ENCODE data around the gene DDR2. TPM values are rescaled to one million over a fixed set of nuclear protein-coding genes. Genes with fewer than 3 reads are reported as not detected.

Gene DDR2
- total RNA-seq, 1 donor from 2014 or later: 3.9 TPM

GRCh38 chr1:162671664-162672410, 39.6 kb downstream of the DDR2 start:
- Mint-ChIP-seq H3K27ac (ENCODE audit: unreplicated experiment) (no peak overlapping the region), H3K9me3 (no peaks in the 10 kb centered on the region), H3K27me3 (ENCODE audit: low read depth) (no peaks in the 10 kb centered on the region), H3K4me1 (no peaks in the 10 kb centered on the region), H3K36me3 (ENCODE audit: low read depth) (no peaks in the 10 kb centered on the region), H3K4me3 (no peak overlapping the region)
- DNase-seq (ENCODE audit: low read depth, low spot score): no peak
- no peak for TF ChIP-seq CTCF (conservative IDR thresholded peaks at IDR 0.05)

- Mint-ChIP-seq H3K36me3 (ENCODE audit: low read depth) (no peaks in the 10 kb centered on the region), H3K27ac (ENCODE audit: unreplicated experiment) (no peak overlapping the region)
Measured at GRCh38 chr1:162672622-162673260, 40.5 kb downstream of the DDR2 start.

GRCh38 chr1:162674034-162674608, 41.9 kb downstream of the DDR2 start:
- Mint-ChIP-seq H3K36me3 (ENCODE audit: low read depth) (peaks cover 2% of the 10 kb centered on the region), H3K9me3 (no peaks in the 10 kb centered on the region), H3K4me3 (no peak overlapping the region), H3K27me3 (ENCODE audit: low read depth) (no peaks in the 10 kb centered on the region), H3K4me1 (no peaks in the 10 kb centered on the region), H3K27ac (ENCODE audit: unreplicated experiment) (peak overlapping the region; percentile 45)
- no peak for TF ChIP-seq CTCF (conservative IDR thresholded peaks at IDR 0.05)
- no peak for DNase-seq (ENCODE audit: low read depth, low spot score)

More at GRCh38 chr1:162672622-162673260, 40.5 kb downstream of the DDR2 start:
- no peaks in the 10 kb centered on the region for H3K4me1 Mint-ChIP-seq
- no peak for TF ChIP-seq CTCF (conservative IDR thresholded peaks at IDR 0.05)
- DNase-seq (ENCODE audit: low read depth, low spot score): no peak
- no peaks in the 10 kb centered on the region for H3K27me3 Mint-ChIP-seq (ENCODE audit: low read depth)
- no peaks in the 10 kb centered on the region for H3K9me3 Mint-ChIP-seq
- no peak overlapping the region for H3K4me3 Mint-ChIP-seq

GRCh38 chr1:162676087-162676486, 43.8 kb downstream of the DDR2 start:
- peaks cover 2% of the 10 kb centered on the region for H3K36me3 Mint-ChIP-seq (ENCODE audit: low read depth)
- no peak overlapping the region for H3K4me3 Mint-ChIP-seq
- no peak overlapping the region for H3K27ac Mint-ChIP-seq (ENCODE audit: unreplicated experiment)
- no peak for DNase-seq (ENCODE audit: low read depth, low spot score)
- no peaks in the 10 kb centered on the region for H3K4me1 Mint-ChIP-seq
- no peak for TF ChIP-seq CTCF (conservative IDR thresholded peaks at IDR 0.05)
- no peaks in the 10 kb centered on the region for H3K27me3 Mint-ChIP-seq (ENCODE audit: low read depth)
- peaks cover 7% of the 10 kb centered on the region for H3K9me3 Mint-ChIP-seq

- Mint-ChIP-seq H3K27ac (ENCODE audit: unreplicated experiment) (no peak overlapping the region), H3K4me1 (no peaks in the 10 kb centered on the region), H3K9me3 (peaks cover 7% of the 10 kb centered on the region), H3K36me3 (ENCODE audit: low read depth) (peaks cover 2% of the 10 kb centered on the region), H3K27me3 (ENCODE audit: low read depth) (no peaks in the 10 kb centered on the region), H3K4me3 (no peak overlapping the region)
- no peak for DNase-seq (ENCODE audit: low read depth, low spot score)
- TF ChIP-seq CTCF (conservative IDR thresholded peaks at IDR 0.05): no peak
Measured at GRCh38 chr1:162676750-162677149, 44.5 kb downstream of the DDR2 start.

All from neural crest cell (in vitro differentiated cells).